GM12872 (cell line): ENCODE measurements around the gene COX4I1.

ENCODE experiments used
- CTCF ChIP-seq: IDR thresholded peaks from 3 replicates; pipeline ENCODE4 v1.5.1; 2011; ENCODE audit warnings: low read depth, mild to moderate bottlenecking, low read length, moderate library complexity; ENCODE audit not compliant: insufficient read depth

Gene COX4I1

GRCh38 chr16:85829171-85829719, 29.8 kb downstream of the COX4I1 start:
- TF ChIP-seq CTCF = no peak

GRCh38 chr16:85829751-85830445, 30.4 kb downstream of the COX4I1 start:
- no peak for TF ChIP-seq CTCF

DNA sequence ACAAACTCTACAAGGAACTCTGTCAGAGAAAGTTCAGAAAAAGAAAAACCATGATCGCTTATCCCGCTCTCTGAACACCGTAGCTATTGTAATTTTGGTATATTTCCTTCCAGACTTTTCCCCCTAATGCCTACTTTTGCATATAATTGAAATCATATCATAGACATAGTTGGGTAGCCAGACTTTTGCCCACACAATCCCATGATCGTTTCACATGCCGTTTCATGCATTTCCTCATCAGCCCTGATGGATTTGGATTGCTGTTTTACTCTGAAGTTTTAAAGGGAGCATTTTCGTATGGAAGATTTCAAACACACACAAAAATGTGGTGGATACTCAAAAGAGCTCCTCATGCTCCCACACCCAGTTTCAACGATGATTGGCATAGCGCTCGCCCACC, 31.3 kb downstream of the COX4I1 start:
- no peak for TF ChIP-seq CTCF

DNA sequence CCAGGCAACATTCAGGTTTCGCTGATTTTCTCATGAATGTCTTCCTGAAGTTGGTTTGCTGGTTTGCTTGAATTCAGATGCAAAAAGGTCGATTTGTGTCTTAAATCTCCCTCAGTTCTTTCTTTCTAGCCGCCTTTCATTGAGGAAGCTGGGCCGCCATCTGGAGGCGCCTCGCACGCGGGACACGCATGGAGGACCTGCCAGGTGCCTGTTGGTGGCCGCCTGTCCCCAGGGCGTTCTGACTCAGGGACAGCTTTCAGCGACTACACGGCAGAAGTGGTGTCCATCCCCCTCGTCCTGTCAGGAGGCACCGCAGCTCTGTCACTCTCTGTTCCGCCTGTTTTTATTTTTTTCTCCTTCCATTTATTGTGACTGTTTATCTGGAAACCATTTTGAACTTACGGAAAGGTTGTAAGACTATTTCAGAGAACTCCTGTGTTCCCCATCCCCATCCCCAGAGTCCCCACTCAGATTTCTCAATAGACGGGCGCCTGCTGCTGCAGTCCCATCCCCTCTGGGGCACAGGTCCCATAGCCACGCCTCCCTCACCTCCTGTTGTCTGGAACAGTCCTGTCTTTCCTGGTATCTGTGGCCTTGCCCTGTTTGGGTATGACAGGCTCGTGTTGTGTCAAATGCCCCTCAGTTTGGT, 33.2 kb downstream of the COX4I1 start:
- no peak for TF ChIP-seq CTCF

DNA sequence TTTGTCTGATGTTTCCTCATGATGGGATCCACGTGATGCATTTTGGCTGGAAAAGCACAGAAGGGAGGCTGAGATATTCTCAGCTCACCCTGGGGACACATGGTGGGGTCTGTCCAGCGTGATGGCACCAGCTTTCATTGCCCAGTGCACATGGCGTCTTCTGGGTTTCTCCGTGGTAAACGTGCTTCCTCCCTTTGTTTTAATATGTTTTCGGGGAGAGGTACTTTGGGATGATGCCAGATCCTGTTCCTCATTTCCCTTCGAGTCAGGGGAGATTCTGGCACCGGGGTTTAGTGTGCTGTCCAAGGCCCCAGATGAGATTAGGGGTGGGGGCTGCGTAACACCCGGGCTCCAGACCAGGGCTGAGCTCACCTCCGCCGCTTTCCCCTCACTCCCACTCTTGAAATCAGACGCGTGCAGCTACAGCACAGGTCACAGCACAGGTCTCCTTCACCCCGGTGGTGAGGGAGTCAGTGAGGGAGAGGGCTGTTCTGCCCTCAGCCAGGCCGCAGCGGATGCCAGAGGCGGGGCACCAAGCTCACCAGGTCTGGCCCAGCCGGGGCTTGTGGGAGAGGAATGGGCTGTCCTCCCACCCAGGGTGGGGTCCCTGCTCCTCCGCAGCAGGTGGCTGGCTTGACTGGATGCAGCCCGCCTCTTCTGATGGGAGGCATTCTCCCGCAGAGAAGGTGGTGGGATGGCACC, 33.9 kb downstream of the COX4I1 start:
- TF ChIP-seq CTCF = no peak

DNA sequence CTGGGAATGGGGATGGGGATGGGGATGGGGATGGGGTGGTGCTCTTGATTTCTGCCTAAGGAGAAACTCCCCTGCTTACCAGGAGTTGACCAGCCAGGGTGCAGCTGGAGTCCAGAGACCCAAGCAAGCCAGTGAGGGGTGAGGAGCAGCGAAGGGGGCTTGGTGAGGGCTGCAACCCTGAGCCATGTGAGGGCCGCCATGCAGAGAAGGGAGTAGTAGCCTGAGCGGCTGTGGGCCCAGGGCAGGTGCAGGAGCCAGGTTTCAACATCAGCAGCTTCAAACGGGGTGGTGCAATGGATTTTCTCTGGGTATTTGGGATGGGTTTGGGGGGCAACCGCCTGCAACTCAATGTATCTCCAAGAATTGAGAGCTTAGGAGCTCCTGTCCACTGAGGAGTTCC, 35.2 kb downstream of the COX4I1 start:
- no peak for TF ChIP-seq CTCF

- no peak for TF ChIP-seq CTCF
Measured at GRCh38 chr16:85835227-85835751, 35.8 kb downstream of the COX4I1 start.
